HCT116 (cell line): ENCODE results near the gene CD68. TPM values are rescaled to one million over a fixed set of nuclear protein-coding genes. Genes with fewer than 3 reads are reported as not detected.

ENCODE experiments used
- ATAC-seq: fragments of 200-7000 bp; cut with Tn5 transposase; 2 replicates; pipeline ENCODE4 v1.9.1; 2020; ENCODE audit warnings: mild to moderate bottlenecking, moderate library complexity
- BruUV-seq: library from RNA; stranded (reverse); fragments of 400-500 nt; replicated peaks from 2 replicates; lab custom pipeline; 2021; lab: Mats Ljungman, UMichigan
- CTCF ChIA-PET: fragments of 300-600 bp; sonication (Branson Sonifier 250); formaldehyde crosslinking; loops from one replicate; lab custom pipeline; 2021; ENCODE audit warnings: antibody characterized with exemption; lab: Charles Lee
- POLR2A ChIA-PET: fragments of 300-600, 350-600 bp; sonication (Branson Sonifier 250); formaldehyde crosslinking; loops from one replicate; lab custom pipeline; 2021; ENCODE audit warnings: antibody characterized with exemption; lab: Charles Lee
- RAD21 ChIA-PET, 2 experiments: fragments of 300-600 bp; sonication (Branson Sonifier 250); formaldehyde crosslinking; loops; one replicate each; lab custom pipeline; 2023; ENCODE audit warnings: low total read pairs in 2 of 2; ENCODE audit not compliant: uncharacterized antibody in 2 of 2, unreplicated experiment in 2 of 2, low non-redundant PET in 1 of 2; lab: Charles Lee
- DNase-seq: peaks from one replicate; pipeline ENCODE4 v3.0.0-alpha.2; 2010; ENCODE audit warnings: low read depth, low spot score
- H2AFZ ChIP-seq: fragments of 200-600 bp; shearing (Covaris generic), sonication (generic); 2 replicates; pipeline ENCODE4 v1.6.1; 2017; ENCODE audit warnings: low read depth, mixed run types, mixed read lengths, antibody characterized with exemption, low read length; ENCODE audit not compliant: poor library complexity, severe bottlenecking
- H3K27ac ChIP-seq: 2 replicates; pipeline ENCODE4 v1.5.1; 2012; ENCODE audit warnings: low read depth, low read length
- H3K27me3 ChIP-seq: fragments of 200-600 bp; sonication (generic); 2 replicates; pipeline ENCODE4 v1.6.1; 2016; ENCODE audit warnings: mixed run types, low read length, mixed read lengths; ENCODE audit not compliant: insufficient read depth
- H3K36me3 ChIP-seq, 2 experiments: fragments of 200-500 bp in 1 of 2; fragments of 200-600 bp in 1 of 2; sonication (Bioruptor generic) in 1 of 2; sonication (generic) in 1 of 2; 2 replicates each; pipeline versions ENCODE4 v1.5.1 to v1.6.1; 2014 to 2016; ENCODE audit warnings: low read length in 2 of 2, inconsistent platforms in 1 of 2, mixed read lengths in 1 of 2, mixed run types in 1 of 2; ENCODE audit not compliant: insufficient read depth in 2 of 2, control insufficient read depth in 1 of 2
- H3K4me1 ChIP-seq, 2 experiments: fragments of 200-600 bp in 1 of 2; sonication (generic) in 1 of 2; 2 replicates each; pipeline versions ENCODE4 v1.5.1 to v1.6.1; 2012 to 2017; ENCODE audit warnings: low read length in 2 of 2, inconsistent platforms in 1 of 2, mild to moderate bottlenecking in 1 of 2, mixed read lengths in 1 of 2, mixed run types in 1 of 2, moderate library complexity in 1 of 2; ENCODE audit not compliant: insufficient read depth in 2 of 2, control insufficient read depth in 1 of 2
- H3K4me2 ChIP-seq: fragments of 200-600 bp; sonication (generic); 2 replicates; pipeline ENCODE4 v1.6.1; 2017; ENCODE audit warnings: mixed run types, low read length, mixed read lengths
- H3K4me3 ChIP-seq, 2 experiments: fragments of 200-600 bp in 1 of 2; sonication (generic) in 1 of 2; replicated peaks in 1 of 2; 2 replicates each; pipeline ENCODE4 v1.5.1; 2011 to 2016; ENCODE audit warnings: low read length in 2 of 2, control low read depth in 1 of 2, low read depth in 1 of 2, mild to moderate bottlenecking in 1 of 2, mixed read lengths in 1 of 2, mixed run types in 1 of 2
- H3K79me2 ChIP-seq: fragments of 200-600 bp; sonication (generic); 2 replicates; pipeline ENCODE4 v1.6.1; 2017; ENCODE audit warnings: mild to moderate bottlenecking, mixed run types, low read length, moderate library complexity, mixed read lengths; ENCODE audit not compliant: insufficient read depth
- H3K9ac ChIP-seq: fragments of 200-600 bp; sonication (generic); 2 replicates; pipeline ENCODE4 v1.6.1; 2016; ENCODE audit warnings: low read length, mixed read lengths
- H3K9me2 ChIP-seq: fragments of 200-600 bp; sonication (generic), shearing (Covaris generic); 2 replicates; pipeline ENCODE4 v1.6.1; 2017; ENCODE audit warnings: mixed run types, mild to moderate bottlenecking, moderate library complexity; ENCODE audit not compliant: insufficient read depth
- H3K9me3 ChIP-seq, 2 experiments: fragments of 200-500 bp in 1 of 2; fragments of 200-600 bp in 1 of 2; sonication (Bioruptor generic) in 1 of 2; sonication (generic) in 1 of 2; 2 replicates each; pipeline ENCODE4 v1.6.1; 2014 to 2017; ENCODE audit warnings: low read length in 2 of 2, mixed read lengths in 2 of 2, inconsistent platforms in 1 of 2, low read depth in 1 of 2, mild to moderate bottlenecking in 1 of 2, mixed run types in 1 of 2, moderate library complexity in 1 of 2; ENCODE audit not compliant: control insufficient read depth in 1 of 2, insufficient read depth in 1 of 2
- H4K20me1 ChIP-seq: fragments of 200-600 bp; sonication (generic), shearing (Covaris generic); 2 replicates; pipeline ENCODE4 v1.6.1; 2017; ENCODE audit warnings: mixed run types, mild to moderate bottlenecking, moderate library complexity; ENCODE audit not compliant: insufficient read depth
- CTCF ChIP-seq, 3 experiments: fragments of 200-600 bp in 1 of 3; sonication (generic) in 1 of 3; IDR thresholded peaks in 2 of 3; conservative IDR thresholded peaks in 1 of 3; 2 replicates each; pipeline ENCODE4 v1.5.1; 2012 to 2017; ENCODE audit warnings: low read depth in 2 of 3, low read length in 2 of 3, antibody characterized with exemption in 1 of 3, borderline replicate concordance in 1 of 3, control low read depth in 1 of 3, mild to moderate bottlenecking in 1 of 3, mixed read lengths in 1 of 3, mixed run types in 1 of 3, moderate library complexity in 1 of 3; ENCODE audit not compliant: insufficient read depth in 1 of 3
- EGR1 ChIP-seq: IDR thresholded peaks from 2 replicates; pipeline ENCODE4 v1.6.1; 2012; ENCODE audit warnings: low read depth
- REST ChIP-seq: IDR thresholded peaks from 2 replicates; pipeline ENCODE4 v1.6.1; 2012; ENCODE audit warnings: low read depth
- YY1 ChIP-seq: IDR thresholded peaks from 2 replicates; pipeline ENCODE4 v1.6.1; 2011; ENCODE audit warnings: low read length, low read depth, moderate library complexity, mild to moderate bottlenecking; ENCODE audit not compliant: insufficient replicate concordance; ENCODE audit errors: extremely low read depth
- ZFX ChIP-seq: fragments of 450-650 bp; IDR thresholded peaks from 2 replicates; pipeline ENCODE4 v1.6.1; 2017
- intact Hi-C: fragments of 100-400 bp; cut with micrococcal nuclease; formaldehyde crosslinking; loops from 2 replicates; pipeline ENCODE4 v1.10.0; 2022
- total RNA-seq: library from RNA; stranded (reverse); gene quantifications from one replicate; pipeline ENCODE4 v1.2.1, GENCODE V29; 2021; ENCODE audit not compliant: unreplicated experiment

Gene CD68
- total RNA-seq, 1 experiment from 2014 or later, result 7.0 TPM

GRCh38 chr17:7541074-7541621 lies 38.3 kb upstream of the CD68 start:
- DNase-seq (no peak), ATAC-seq (no peak)
- H3K79me2 ChIP-seq, result no peaks in the 10 kb centered on the region
- no peaks in the 10 kb centered on the region for H4K20me1 ChIP-seq
- H3K9ac ChIP-seq, result no peak overlapping the region
- BruUV-seq, result no TSS peak
- ChIA-PET POLR2A (no interaction called here), RAD21 (no interaction called here), CTCF (interaction anchor here (1.0 kb wide), 1 partner anchor 26 kb away, joined by 3 read pairs; no protein-coding TSS in a partner anchor)
- no peaks in the 10 kb centered on the region for H3K9me2 ChIP-seq
- no peaks in the 10 kb centered on the region for H3K27me3 ChIP-seq
- no peaks in the 10 kb centered on the region for H3K36me3 ChIP-seq
- intact Hi-C loops, result no loop called here
- no peak overlapping the region for H3K4me2 ChIP-seq
- H3K9me3 ChIP-seq, result peaks cover 8 to 12% of the 10 kb centered on the region in 2 experiments; a peak in 2 of 4 replicates
- H3K4me3 ChIP-seq, result no peak overlapping the region
- H3K27ac ChIP-seq, result no peak overlapping the region
- TF ChIP-seq EGR1 (no peak), ZFX (no peak), CTCF (IDR thresholded peaks at IDR 0.05 in 2 of 3, conservative IDR thresholded peaks at IDR 0.05 in 1 of 3; ENCODE audit: borderline replicate concordance in 1 of 3, insufficient read depth in 1 of 3, low read depth in 2 of 3, low read length in 2 of 3) (no peak), REST (no peak), YY1 (no peak)
- H2AFZ ChIP-seq, result no peak overlapping the region
- H3K4me1 ChIP-seq, result no peaks in the 10 kb centered on the region
